H7 (cell line): ENCODE measurements around the gene MAPK14. TPM values are rescaled to one million over a fixed set of nuclear protein-coding genes. Genes with fewer than 3 reads are reported as not detected.

Experiments used
- DNase-seq: peaks from one replicate; pipeline ENCODE4 v3.0.0; 2012
- H3K27me3 ChIP-seq: 2 replicates; pipeline ENCODE4 v1.6.0; 2011; ENCODE audit warnings: mild to moderate bottlenecking, low read length; ENCODE audit not compliant: control insufficient read depth, insufficient read depth
- H3K36me3 ChIP-seq: replicated peaks from 2 replicates; pipeline ENCODE4 v1.5.1; 2011; ENCODE audit warnings: low read length; ENCODE audit not compliant: control insufficient read depth, insufficient read depth
- H3K4me3 ChIP-seq: 2 replicates; pipeline ENCODE4 v1.5.1; 2011; ENCODE audit warnings: low read depth, mild to moderate bottlenecking, control low read depth, low read length, moderate library complexity; ENCODE audit not compliant: insufficient read depth
- total RNA-seq: library from RNA; depleted of rRNA; stranded (reverse); fragments of >200 nt; shearing (Covaris generic); gene quantifications from 2 replicates; pipeline ENCODE4 v1.2.3, GENCODE V29; 2014; rRNA removed

Gene MAPK14
- total RNA-seq, 1 experiment from 2014 or later = 34.2 TPM

DNA sequence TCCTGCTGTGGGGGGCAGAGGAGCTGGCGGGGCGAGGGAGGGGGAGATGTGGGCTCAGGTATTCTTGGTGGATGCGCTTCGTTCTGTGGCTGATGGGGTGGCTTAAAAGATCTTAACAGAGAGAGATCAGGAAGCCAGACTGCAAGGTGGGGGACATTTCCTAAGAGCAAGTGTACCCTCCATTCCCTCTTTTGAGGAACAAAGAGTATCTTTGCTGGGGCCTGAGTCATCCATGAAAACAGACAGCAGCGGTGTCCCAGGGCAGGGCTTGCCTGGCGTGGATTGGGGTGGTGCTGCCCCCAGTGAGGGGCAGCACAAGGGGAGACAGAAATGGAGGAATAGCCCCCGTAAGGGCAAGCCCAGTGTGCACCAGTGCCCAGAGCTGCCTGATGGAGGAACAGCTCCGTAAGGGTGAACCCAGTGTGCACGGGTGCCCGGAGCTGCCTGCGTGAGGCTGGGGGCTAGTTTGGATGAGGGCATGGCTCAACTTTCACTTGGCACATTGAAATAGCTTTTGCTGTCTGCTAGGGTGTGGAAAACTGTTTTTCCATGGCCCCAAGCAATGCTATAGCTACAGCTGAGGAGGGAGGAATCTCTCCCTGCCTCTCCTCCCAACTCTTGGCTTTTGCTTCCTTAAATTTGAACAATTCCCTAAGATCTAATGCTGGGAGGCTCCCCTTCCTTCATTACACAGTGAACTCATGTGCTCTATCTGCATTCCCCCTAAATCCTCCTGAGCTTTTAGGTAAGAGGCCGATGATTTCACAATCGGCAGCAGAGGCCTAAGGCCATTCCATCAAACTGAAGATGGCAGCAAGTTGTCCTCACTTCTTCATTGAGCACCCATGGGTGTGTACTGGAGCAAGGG lies 115.6 kb downstream of the MAPK14 start:
- peak; percentile 8 for DNase-seq
- H3K4me3 ChIP-seq = no peak overlapping the region
- H3K36me3 ChIP-seq = peaks cover 3% of the 10 kb centered on the region
- no peaks in the 10 kb centered on the region for H3K27me3 ChIP-seq

DNA sequence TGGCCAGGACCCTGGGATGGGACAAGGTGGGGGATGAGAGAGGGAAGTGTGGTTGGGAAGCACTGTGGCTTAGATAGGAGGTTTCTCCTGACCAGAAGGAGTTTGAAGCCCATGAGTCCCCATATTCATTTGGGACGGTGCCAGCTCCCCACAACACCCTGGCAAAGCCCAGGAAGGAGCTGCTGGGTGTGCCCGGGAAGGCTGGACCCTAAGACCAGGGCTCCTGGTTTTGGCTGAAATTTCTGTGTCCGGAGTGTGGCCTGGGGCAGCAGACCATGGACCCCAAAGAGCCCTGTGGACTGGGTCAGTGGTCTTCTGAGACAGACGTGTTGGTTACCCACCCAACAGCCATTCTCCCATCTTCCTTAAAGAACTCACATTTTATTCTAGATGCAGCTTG lies 117.9 kb downstream of the MAPK14 start:
- no peak for DNase-seq
- Histone ChIP-seq H3K27me3 (no peaks in the 10 kb centered on the region), H3K4me3 (no peak overlapping the region), H3K36me3 (no peaks in the 10 kb centered on the region)

DNA sequence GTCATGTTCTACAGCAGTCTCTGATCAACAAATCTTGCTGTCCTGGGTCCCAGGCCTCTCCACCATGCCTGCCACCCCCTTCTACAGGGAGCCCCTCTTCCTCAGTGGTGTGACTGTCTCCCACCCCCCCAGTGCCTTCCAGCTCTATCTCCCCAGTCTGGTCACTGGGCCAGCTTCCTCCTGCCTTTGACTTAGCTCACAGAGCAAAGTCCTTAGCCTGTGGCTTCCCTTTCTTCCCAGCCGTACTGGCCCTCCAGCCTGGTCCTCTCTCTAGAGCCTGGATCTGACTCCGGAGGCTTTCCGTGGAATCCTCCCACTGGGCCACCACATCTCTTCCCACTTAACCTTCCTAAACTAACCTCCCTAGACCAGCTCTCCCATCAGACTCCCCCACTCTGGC lies 119.7 kb downstream of the MAPK14 start:
- no peaks in the 10 kb centered on the region for H3K27me3 ChIP-seq
- DNase-seq = no peak
- no peaks in the 10 kb centered on the region for H3K36me3 ChIP-seq
- H3K4me3 ChIP-seq = no peak overlapping the region

DNA sequence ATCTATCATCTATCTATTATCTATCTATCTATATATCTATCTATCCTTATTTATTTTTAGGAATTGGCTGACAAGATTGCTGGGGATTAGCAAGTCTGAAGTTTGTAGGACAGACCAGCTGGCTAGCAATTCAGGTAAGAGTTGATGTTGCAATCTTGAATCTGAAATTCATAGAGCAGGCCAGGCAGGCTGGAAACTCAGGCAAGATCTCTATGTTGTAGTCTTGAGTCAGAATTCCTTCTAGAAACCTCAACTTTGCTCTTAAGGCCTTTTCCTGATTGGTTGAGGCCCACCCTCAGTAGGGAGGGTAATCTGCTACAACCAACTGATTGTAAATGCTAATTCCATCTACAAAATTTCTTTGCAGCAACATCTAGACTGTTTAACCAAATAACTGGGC lies 121.9 kb downstream of the MAPK14 start:
- Histone ChIP-seq H3K4me3 (no peak overlapping the region), H3K36me3 (no peaks in the 10 kb centered on the region), H3K27me3 (no peaks in the 10 kb centered on the region)
- DNase-seq = no peak

DNA sequence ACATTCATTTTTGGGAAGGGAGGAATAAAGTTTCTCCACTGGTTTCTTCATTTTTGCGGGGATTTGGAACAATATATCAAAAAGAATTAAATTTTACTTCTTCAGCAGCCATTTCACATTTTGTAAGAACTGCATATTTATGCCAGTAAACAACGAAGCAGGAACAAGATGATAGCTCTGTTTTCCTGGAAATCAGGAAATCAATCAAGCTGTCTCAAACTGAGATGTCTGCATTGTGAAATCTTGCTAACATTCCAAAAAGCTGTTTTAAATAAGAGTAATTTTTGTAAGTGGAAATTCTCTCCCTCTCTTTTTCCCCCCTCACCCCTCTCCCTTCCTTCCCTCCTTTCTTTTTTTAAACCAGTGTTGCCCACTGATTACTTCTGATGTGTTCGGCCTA lies 122.7 kb downstream of the MAPK14 start:
- Histone ChIP-seq H3K27me3 (no peaks in the 10 kb centered on the region), H3K36me3 (no peaks in the 10 kb centered on the region), H3K4me3 (no peak overlapping the region)
- no peak for DNase-seq

DNA sequence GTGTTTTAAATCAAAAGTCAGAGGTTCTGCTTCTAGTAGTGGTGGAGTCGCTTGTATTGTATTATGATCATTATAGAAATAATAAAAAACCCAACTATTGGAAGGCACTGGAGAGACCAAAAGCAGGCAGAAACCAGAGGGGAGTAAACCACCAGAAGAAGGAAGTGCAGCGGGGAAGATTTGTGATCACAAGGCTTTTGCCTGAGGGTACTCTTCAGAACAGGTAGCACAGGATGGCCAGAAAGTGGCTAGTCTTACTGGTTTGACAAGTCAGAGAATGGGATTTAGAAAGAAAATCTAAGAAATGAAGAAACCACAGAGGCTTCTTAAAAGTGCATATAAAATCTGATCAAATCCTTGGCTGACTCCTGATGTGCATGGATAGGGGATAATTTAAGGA lies 126.7 kb downstream of the MAPK14 start:
- no peaks in the 10 kb centered on the region for H3K36me3 ChIP-seq
- H3K27me3 ChIP-seq = no peaks in the 10 kb centered on the region
- H3K4me3 ChIP-seq = no peak overlapping the region
- DNase-seq = no peak

DNA sequence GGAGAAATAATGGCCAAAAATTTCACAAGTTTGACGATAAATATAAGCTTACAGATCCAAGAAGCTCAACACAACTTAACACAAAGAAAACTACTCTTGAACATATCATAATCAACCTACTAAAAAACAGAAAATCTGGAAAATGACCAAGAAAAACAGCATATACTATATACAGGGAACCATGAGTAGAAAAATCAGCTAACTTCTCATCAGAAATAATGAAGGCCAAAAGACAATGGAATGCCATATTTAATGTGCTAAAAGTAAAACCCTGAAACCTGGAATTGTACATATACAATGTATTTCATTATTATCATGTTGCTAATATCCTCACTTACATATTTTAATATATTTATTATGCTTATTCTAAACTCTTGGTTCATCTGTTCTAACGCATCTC lies 128.1 kb downstream of the MAPK14 start:
- H3K27me3 ChIP-seq = no peaks in the 10 kb centered on the region
- H3K4me3 ChIP-seq = no peak overlapping the region
- no peaks in the 10 kb centered on the region for H3K36me3 ChIP-seq
- DNase-seq = no peak

DNA sequence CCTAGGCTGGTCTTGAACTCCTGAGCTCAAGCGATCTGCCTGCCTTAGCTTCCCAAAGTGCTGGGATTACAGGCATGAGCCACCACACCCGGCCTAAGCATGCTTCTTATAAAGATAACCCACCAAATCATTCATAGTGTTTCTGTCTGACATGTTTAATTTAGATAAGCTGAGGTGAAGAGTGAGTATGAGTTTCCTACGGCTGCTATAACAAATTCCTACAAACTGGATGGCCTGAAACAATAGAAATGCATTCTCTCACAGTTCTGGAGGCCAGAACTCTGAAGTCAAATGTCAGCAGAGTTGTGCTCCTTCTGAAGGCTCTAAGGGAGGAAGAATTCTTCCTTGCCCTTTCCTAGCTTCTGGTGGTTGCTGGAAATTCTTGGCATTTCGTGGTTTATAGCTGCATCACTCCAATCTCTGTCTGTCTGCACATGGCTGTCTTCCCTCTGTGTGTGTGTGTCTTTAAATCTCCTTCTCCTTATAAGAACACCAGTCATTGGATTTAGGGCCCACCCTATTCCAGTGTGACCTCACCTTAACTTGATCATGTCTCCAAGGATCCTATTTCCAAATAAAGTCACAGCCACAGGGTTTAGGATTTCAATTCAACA lies 132.6 kb downstream of the MAPK14 start:
- Histone ChIP-seq H3K4me3 (no peak overlapping the region), H3K27me3 (no peaks in the 10 kb centered on the region), H3K36me3 (no peaks in the 10 kb centered on the region)
- no peak for DNase-seq

Other genes with a start within 250 kb of the MAPK14 start
- not detected in 2 replicates for gene CLPSL1, start 246.8 kb upstream of the MAPK14 start, total RNA-seq
- gene CLPS, start 230.5 kb upstream of the MAPK14 start, total RNA-seq = not detected in 2 replicates
- gene LHFPL5, start 222.5 kb upstream of the MAPK14 start, total RNA-seq = not detected in 2 replicates
- gene SRPK1, start 106.7 kb upstream of the MAPK14 start, total RNA-seq = 74.1 and 92.0 TPM in 2 replicates
- 0.03 TPM in 1 of 2 replicates, not detected in the other for gene SLC26A8, start 3.2 kb upstream of the MAPK14 start, total RNA-seq
- gene MAPK13, start 102.7 kb downstream of the MAPK14 start, total RNA-seq = 3.2 TPM in 2 replicates
- 12.7 and 15.6 TPM in 2 replicates for gene BRPF3, start 168.9 kb downstream of the MAPK14 start, total RNA-seq
- not detected in 2 replicates for gene PNPLA1, start 242.3 kb downstream of the MAPK14 start, total RNA-seq